Measurements from ENCODE around the gene BNIP5. TPM values are rescaled to one million over a fixed set of nuclear protein-coding genes. Genes with fewer than 3 reads are reported as not detected.
A peak's percentile ranks its signal among the peaks of the same experiment; 100 is the strongest.

Gene BNIP5
- total and polyA plus RNA-seq, 2 experiments from 2014 or later: 0.12 TPM; not detected in 1

GRCh38 chr6:36305885-36306284 is 30.8 kb downstream of the BNIP5 start:
- H3K4me3 ChIP-seq: no peak overlapping the region
- H3K4me1 ChIP-seq (ENCODE audit: low read depth): no peaks in the 10 kb centered on the region
- DNase-seq (ENCODE audit: low read depth in 1 of 2, low spot score in 1 of 2): no peak
- no peak overlapping the region for H3K27ac ChIP-seq
- H3K9me3 ChIP-seq (ENCODE audit: low read depth): no peaks in the 10 kb centered on the region
- TF ChIP-seq, protein P1, sequence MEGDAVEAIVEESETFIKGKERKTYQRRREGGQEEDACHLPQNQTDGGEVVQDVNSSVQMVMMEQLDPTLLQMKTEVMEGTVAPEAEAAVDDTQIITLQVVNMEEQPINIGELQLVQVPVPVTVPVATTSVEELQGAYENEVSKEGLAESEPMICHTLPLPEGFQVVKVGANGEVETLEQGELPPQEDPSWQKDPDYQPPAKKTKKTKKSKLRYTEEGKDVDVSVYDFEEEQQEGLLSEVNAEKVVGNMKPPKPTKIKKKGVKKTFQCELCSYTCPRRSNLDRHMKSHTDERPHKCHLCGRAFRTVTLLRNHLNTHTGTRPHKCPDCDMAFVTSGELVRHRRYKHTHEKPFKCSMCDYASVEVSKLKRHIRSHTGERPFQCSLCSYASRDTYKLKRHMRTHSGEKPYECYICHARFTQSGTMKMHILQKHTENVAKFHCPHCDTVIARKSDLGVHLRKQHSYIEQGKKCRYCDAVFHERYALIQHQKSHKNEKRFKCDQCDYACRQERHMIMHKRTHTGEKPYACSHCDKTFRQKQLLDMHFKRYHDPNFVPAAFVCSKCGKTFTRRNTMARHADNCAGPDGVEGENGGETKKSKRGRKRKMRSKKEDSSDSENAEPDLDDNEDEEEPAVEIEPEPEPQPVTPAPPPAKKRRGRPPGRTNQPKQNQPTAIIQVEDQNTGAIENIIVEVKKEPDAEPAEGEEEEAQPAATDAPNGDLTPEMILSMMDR (IDR thresholded peaks at IDR 0.05; ENCODE audit: low read depth, low read length): no peak
- no peaks in the 10 kb centered on the region for H3K36me3 ChIP-seq
- no peaks in the 10 kb centered on the region for H3K27me3 ChIP-seq

GRCh38 chr6:36302227-36302976 is 34.3 kb downstream of the BNIP5 start:
- TF ChIP-seq, protein P1 (IDR thresholded peaks at IDR 0.05; ENCODE audit: low read depth, low read length): peak; percentile 99
- Histone ChIP-seq H3K4me1 (ENCODE audit: low read depth) (no peaks in the 10 kb centered on the region), H3K36me3 (no peaks in the 10 kb centered on the region), H3K4me3 (no peak overlapping the region), H3K27ac (no peak overlapping the region), H3K27me3 (no peaks in the 10 kb centered on the region), H3K9me3 (ENCODE audit: low read depth) (no peaks in the 10 kb centered on the region)
- DNase-seq (ENCODE audit: low read depth in 1 of 2, low spot score in 1 of 2): peak; percentile 93 to 96

DNA sequence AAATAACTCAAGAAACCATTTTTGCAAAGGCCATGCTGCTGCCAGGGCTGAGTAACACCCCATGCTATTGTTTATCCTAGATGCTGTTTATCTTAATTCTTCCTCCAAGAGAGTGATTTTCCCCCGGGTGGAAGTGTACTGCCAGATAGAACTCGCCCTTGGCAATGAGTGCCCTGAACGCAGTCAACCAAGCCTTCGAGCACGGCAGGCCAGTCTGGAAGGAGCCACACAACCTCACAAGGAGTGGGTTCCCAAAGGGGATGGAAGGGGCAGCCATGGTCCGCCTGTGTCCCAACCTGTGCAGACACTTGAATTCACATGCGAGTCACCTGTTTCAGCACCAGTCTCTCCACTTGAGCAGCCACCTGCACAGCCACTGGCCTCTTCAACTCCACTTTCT is 34.9 kb downstream of the BNIP5 start:
- TF ChIP-seq, protein P1 (IDR thresholded peaks at IDR 0.05; ENCODE audit: low read depth, low read length): no peak
- no peaks in the 10 kb centered on the region for H3K9me3 ChIP-seq (ENCODE audit: low read depth)
- no peak for DNase-seq (ENCODE audit: low read depth in 1 of 2, low spot score in 1 of 2)
- no peaks in the 10 kb centered on the region for H3K36me3 ChIP-seq
- H3K27me3 ChIP-seq: no peaks in the 10 kb centered on the region
- H3K4me1 ChIP-seq (ENCODE audit: low read depth): no peaks in the 10 kb centered on the region
- H3K4me3 ChIP-seq: no peak overlapping the region
- H3K27ac ChIP-seq: no peak overlapping the region

DNA sequence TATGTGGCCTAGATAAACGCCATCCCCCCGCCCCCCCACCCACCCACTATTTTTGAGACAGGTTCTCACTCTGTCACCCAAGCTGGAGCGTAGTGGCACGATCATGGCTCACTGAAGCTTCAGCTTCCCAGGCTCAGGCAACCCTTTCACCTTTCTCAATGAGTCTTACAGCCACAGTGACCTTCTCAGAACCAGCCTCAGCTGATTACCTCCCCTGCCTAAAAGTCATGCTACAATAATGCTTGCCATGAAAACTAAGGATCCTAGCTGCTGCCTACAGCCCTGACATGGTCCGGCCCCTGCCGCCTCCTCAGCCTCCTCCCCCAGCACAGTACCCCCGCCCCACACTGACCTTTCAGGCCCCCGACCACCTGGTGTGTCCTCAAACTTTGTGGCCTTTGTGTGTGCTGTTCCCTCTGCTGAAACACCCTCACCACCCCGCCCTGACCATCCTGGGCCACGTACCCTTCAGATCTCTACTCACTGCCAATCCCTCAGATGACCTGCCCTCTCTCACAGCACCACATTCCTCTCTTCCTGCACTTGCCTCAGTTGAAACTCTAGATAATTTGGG is 35.5 kb downstream of the BNIP5 start:
- DNase-seq (ENCODE audit: low read depth in 1 of 2, low spot score in 1 of 2): no peak
- H3K27ac ChIP-seq: no peak overlapping the region
- H3K36me3 ChIP-seq: no peaks in the 10 kb centered on the region
- H3K27me3 ChIP-seq: no peaks in the 10 kb centered on the region
- H3K9me3 ChIP-seq (ENCODE audit: low read depth): no peaks in the 10 kb centered on the region
- TF ChIP-seq, protein P1 (IDR thresholded peaks at IDR 0.05; ENCODE audit: low read depth, low read length): no peak
- H3K4me1 ChIP-seq (ENCODE audit: low read depth): no peaks in the 10 kb centered on the region
- H3K4me3 ChIP-seq: no peak overlapping the region

DNA sequence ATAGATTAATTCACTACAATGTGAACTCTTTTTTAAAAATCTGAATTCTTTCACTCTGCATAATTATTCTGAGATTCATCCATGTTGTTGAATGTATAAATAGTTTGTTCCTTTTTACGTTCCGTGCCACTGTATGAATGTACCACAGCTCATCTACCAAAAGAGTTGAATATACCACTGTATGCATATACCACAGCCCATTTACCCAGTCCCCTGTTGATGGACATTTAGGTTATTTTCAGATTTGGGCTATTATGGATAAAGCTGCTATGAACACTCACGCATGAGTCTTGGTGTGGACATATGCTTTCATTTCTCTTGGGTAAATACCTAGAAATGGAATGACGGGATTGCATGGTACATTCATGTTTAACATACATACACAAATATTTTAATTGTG is 38.7 kb downstream of the BNIP5 start:
- no peaks in the 10 kb centered on the region for H3K36me3 ChIP-seq
- H3K27me3 ChIP-seq: no peaks in the 10 kb centered on the region
- DNase-seq (ENCODE audit: low read depth in 1 of 2, low spot score in 1 of 2): no peak
- TF ChIP-seq, protein P1 (IDR thresholded peaks at IDR 0.05; ENCODE audit: low read depth, low read length): no peak
- no peaks in the 10 kb centered on the region for H3K9me3 ChIP-seq (ENCODE audit: low read depth)
- H3K27ac ChIP-seq: no peak overlapping the region
- H3K4me1 ChIP-seq (ENCODE audit: low read depth): no peaks in the 10 kb centered on the region
- H3K4me3 ChIP-seq: no peak overlapping the region
